Adrenal gland (tissue), 12 donors: ENCODE data around the gene PTPRJ. TPM values are rescaled to one million over a fixed set of nuclear protein-coding genes. Genes with fewer than 3 reads are reported as not detected.
"Not testable (repeated sequence)": the region's sequence is repeated elsewhere in the genome, so short reads cannot be mapped to it uniquely, and the experiment has no call there.

Source experiments
- DNase-seq, 7 donors: peaks; one replicate each; pipeline ENCODE4 v3.0.0-alpha.2; 2019 to 2020
- H3K27ac ChIP-seq, 5 donors: fragments of 200-600 bp; sonication (generic) in 4 of 5; 1 replicate in 3 of 5; 2 replicates in 2 of 5; pipeline versions ENCODE4 v1.5.1 to v1.8.0; 2016 to 2020; ENCODE audit warnings: mild to moderate bottlenecking in 1 of 5
- H3K27me3 ChIP-seq: fragments of 200-600 bp; 2 replicates; pipeline ENCODE4 v1.8.0; 2021
- H3K36me3 ChIP-seq, 2 donors: fragments of 200-600 bp; replicated peaks in 1 of 2; 1 replicate in 1 of 2; 2 replicates in 1 of 2; pipeline versions ENCODE4 v1.5.1 to v1.8.0; 2018 to 2022
- H3K4me1 ChIP-seq, 2 donors: fragments of 200-600 bp; replicated peaks in 1 of 2; 1 replicate in 1 of 2; 2 replicates in 1 of 2; pipeline versions ENCODE4 v1.5.1 to v1.8.0; 2018 to 2021
- H3K4me3 ChIP-seq, 4 donors: fragments of 200-600 bp; sonication (generic) in 3 of 4; one replicate each; pipeline ENCODE4 v1.5.1; 2016 to 2018
- H3K9me3 ChIP-seq, 3 donors: fragments of 200-600 bp; sonication (generic) in 1 of 3; replicated peaks in 1 of 3; 1 replicate in 2 of 3; 2 replicates in 1 of 3; pipeline versions ENCODE4 v1.5.1 to v1.8.0; 2016 to 2021
- CTCF ChIP-seq, 6 experiments: fragments of 450-650 bp in 4 of 6; fragments of 200-600 bp in 2 of 6; sonication (generic) in 1 of 6; IDR thresholded peaks; 1 replicate in 5 of 6; 2 replicates in 1 of 6; pipeline versions ENCODE4 v1.5.1 to v1.8.0; 2016 to 2021; ENCODE audit warnings: antibody characterized with exemption in 6 of 6, mild to moderate bottlenecking in 2 of 6, moderate library complexity in 1 of 6
- POLR2A ChIP-seq, 2 donors: fragments of 450-650 bp; IDR thresholded peaks; one replicate each; pipeline ENCODE4 v1.6.1; 2017; ENCODE audit warnings: antibody characterized with exemption in 2 of 2, mild to moderate bottlenecking in 2 of 2, moderate library complexity in 1 of 2
- WGBS, 4 donors: extraction: QIAGEN DNeasy Blood & Tissue Kit in 2 of 4; methylation state at CpG; one replicate each; pipeline versions ENCODE4 v1.1.5 to v1.1.7; 2013 to 2017; 5-methylcytosine and 5-hydroxymethylcytosine counted together
- intact Hi-C, 2 donors: fragments of 100-400 bp; cut with DNase I; formaldehyde crosslinking; loops; one replicate each; pipeline versions ENCODE4 v1.14.1 to v1.15.0; 2022 to 2023
- polyA plus RNA-seq, 3 donors: library from polyadenylated mRNA; stranded (reverse); fragments of 200-250 nt in 2 of 3; fragments of 350-450 nt in 1 of 3; fragmentation: Illumina TruSeq in 1 of 3; extraction: RNeasy Lipid Tissue Mini Kit (QIAGEN cat#74804) in 1 of 3; gene quantifications; one replicate each; pipeline ENCODE4 v1.2.3, GENCODE V29; 2013 to 2014
- total RNA-seq, 9 donors: library from RNA; depleted of rRNA in 4 of 9; stranded (reverse); fragments of >200 nt in 4 of 9; fragments of 120-200 nt in 1 of 9; fragmentation: NEBNext Ultra II Directional in 1 of 9; extraction: Animal tissue kit (Norgen Biotek cat#: 25700) in 1 of 9; gene quantifications; one replicate each; pipeline versions ENCODE4 v1.1.0 to v1.2.4, GENCODE V29; 2013 to 2023
- donor health status: healthy with polysubstance abuse.
- donor health status: Bipolar disorder and iron deficiency.
- donor health status: DM: yes; HTN: yes; CAD: no.
- donor health status: DM: no; HTN: no; CAD: no.
- donor health status: DM: no; HTN: no; CAD: no.
- donor health status: DM: yes; HTN: yes; CAD: no.

The PTPRJ gene
- total and polyA plus RNA-seq, 12 donors: 1.4 to 16.9 (median 10.2) TPM

DNA sequence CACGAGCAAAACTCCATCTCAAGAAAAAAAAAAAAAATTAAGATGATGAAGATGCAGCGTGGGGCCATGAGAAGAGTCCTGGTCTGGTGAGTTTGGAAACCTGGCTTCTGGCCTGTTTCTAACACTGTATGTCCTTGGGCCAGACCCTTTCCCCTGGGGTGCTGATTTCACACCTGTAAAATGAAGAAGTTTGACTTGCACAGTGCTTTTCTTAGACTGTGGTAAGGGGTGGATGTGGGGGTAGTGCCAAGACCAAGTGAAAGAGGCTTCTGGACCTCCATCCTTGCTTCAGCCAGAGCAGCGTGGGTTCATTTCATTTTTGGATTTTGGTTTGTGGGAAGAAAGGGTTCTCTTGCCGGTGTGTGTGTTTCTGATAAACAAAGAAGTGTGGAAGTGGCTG, 42.1 kb downstream of the PTPRJ start:
- no peak overlapping the region for H3K27ac ChIP-seq
- no peak overlapping the region for H3K4me3 ChIP-seq
- WGBS, 4 donors: 79 to 88% (median 86%) methylated on average over 4 of the region's 4 CpGs
- no peak for TF ChIP-seq POLR2A (IDR thresholded peaks at IDR 0.05)
- no peak for TF ChIP-seq CTCF (IDR thresholded peaks at IDR 0.05)
- H3K36me3 ChIP-seq: no peaks in the 10 kb centered on the region
- no peaks in the 10 kb centered on the region for H3K9me3 ChIP-seq
- peaks cover 0 to 19% of the 10 kb centered on the region in 2 donors for H3K4me1 ChIP-seq
- DNase-seq: no peak
- no peaks in the 10 kb centered on the region for H3K27me3 ChIP-seq
- intact Hi-C loops: no loop called here

- H3K4me3 ChIP-seq, DNase-seq, H3K9me3 ChIP-seq, H3K4me1 ChIP-seq, H3K27me3 ChIP-seq, intact Hi-C loops, H3K36me3 ChIP-seq, H3K27ac ChIP-seq: not testable (repeated sequence)
- 93 to 98% (median 96%) methylated on average over 7 of the region's 7 CpGs for WGBS, 4 donors
Observed at GRCh38 chr11:48023608-48024007, 43.2 kb downstream of the PTPRJ start.

DNA sequence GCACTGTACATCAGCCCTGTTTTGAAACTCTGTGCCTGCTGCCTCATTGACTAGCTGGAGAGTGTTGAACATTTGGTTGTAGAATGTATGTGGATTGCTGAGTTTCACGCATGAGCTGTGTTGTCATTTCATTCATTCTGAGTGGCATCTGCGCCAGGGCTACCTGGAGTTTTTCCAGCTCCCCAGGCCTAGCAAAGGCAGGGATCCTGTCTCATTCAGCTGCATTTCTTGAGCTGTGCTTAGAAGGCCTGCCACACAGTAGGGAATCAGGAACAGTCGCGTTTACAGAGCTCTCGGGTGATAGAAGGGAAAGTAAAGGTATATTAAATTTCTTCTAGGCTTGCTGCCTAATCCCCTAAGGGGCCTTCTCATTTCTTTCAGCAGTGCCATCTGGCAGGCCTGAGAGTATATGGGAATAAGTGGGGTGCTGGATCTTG, 44.3 kb downstream of the PTPRJ start:
- Histone ChIP-seq H3K27ac (no peak overlapping the region), H3K4me1 (peaks cover 0 to 10% of the 10 kb centered on the region in 2 donors), H3K4me3 (no peak overlapping the region), H3K9me3 (no peaks in the 10 kb centered on the region), H3K36me3 (no peaks in the 10 kb centered on the region), H3K27me3 (no peaks in the 10 kb centered on the region)
- 86 to 89% (median 88%) methylated on average over 5 of the region's 5 CpGs for WGBS, 4 donors
- no peak for DNase-seq
- TF ChIP-seq POLR2A (IDR thresholded peaks at IDR 0.05): no peak
- no peak for TF ChIP-seq CTCF (IDR thresholded peaks at IDR 0.05)
- intact Hi-C loops: no loop called here

GRCh38 chr11:48025293-48025983, 45.1 kb downstream of the PTPRJ start:
- intact Hi-C loops: no loop called here
- 81 to 93% (median 90%) methylated on average over 9 of the region's 9 CpGs for WGBS, 4 donors
- no peak for DNase-seq
- Histone ChIP-seq H3K4me1 (peaks cover 0 to 18% of the 10 kb centered on the region in 2 donors), H3K27me3 (no peaks in the 10 kb centered on the region), H3K9me3 (no peaks in the 10 kb centered on the region), H3K36me3 (no peaks in the 10 kb centered on the region), H3K27ac (no peak overlapping the region), H3K4me3 (no peak overlapping the region)
- TF ChIP-seq CTCF (IDR thresholded peaks at IDR 0.05) (no peak), POLR2A (IDR thresholded peaks at IDR 0.05) (no peak)

- no peaks in the 10 kb centered on the region for H3K27me3 ChIP-seq
- 58 to 75% (median 61%) methylated on average over 3 of the region's 3 CpGs for WGBS, 4 donors
- H3K36me3 ChIP-seq: no peaks in the 10 kb centered on the region
- peaks cover 0 to 23% of the 10 kb centered on the region in 2 donors for H3K4me1 ChIP-seq
- no peak overlapping the region for H3K4me3 ChIP-seq
- no peak for DNase-seq
- no peak for TF ChIP-seq POLR2A (IDR thresholded peaks at IDR 0.05)
- no peak for TF ChIP-seq CTCF (IDR thresholded peaks at IDR 0.05)
- no peaks in the 10 kb centered on the region for H3K9me3 ChIP-seq
- intact Hi-C loops: no loop called here
- H3K27ac ChIP-seq: no peak overlapping the region
Observed at GRCh38 chr11:48025984-48026340, 45.6 kb downstream of the PTPRJ start.
